Measurements from ENCODE around the gene CNEP1R1. TPM values are rescaled to one million over a fixed set of nuclear protein-coding genes. Genes with fewer than 3 reads are reported as not detected.

Gene CNEP1R1
- total and polyA plus RNA-seq, 2 of the 8 experiments (the other 6 are each of a cell fraction or from before 2014, with no cell fraction given): 10.6 to 13.6 TPM

DNA sequence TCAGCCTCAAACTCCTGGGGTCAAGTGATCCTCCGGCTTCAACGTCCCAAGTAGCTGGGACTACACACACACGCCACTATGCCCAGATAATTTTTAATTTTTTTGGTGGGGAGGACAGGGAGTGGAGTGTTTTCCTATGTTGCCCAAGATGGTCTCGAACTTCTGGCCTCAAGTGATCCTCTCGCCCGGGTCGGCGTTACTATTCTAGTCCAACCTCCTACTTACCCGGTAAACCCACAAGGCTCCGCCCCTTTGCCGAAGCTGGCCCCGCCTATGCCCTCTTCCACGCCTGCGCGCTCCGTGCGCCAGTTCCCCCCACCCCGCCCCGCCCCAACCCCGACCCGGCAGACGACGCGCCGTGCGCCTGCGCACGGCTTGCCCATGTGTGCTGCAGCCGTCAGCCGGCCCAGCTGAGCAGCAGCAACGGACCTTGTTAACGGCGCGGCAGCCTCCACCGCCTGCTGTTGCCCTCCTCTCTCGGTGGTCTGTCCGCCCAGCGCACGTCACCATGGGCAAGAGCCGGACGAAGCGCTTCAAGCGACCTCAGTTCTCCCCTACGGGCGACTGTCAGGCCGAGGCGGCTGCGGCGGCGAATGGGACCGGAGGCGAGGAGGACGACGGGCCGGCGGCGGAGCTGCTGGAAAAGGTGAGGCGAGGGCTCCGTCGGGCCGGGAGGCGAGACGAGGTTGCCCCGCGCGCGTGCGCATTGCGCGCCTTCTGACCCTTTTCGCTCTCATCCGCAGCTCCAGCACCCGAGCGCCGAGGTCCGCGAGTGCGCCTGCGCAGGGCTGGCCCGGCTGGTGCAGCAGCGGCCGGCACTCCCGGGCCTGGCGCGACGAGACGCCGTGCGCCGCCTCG lies 40.8 kb downstream of the CNEP1R1 start, which contains the start of gene HEATR3 (continued):
- TF ChIP-seq SIN3A (conservative IDR thresholded peaks at IDR 0.05 in 1 of 2, IDR thresholded peaks at IDR 0.05 in 1 of 2; ENCODE audit: low read depth in 1 of 2, low read length in 2 of 2) (peak in 1 of 2 experiments; percentile 83; a peak in 2 of 4 replicates), EP300 (IDR thresholded peaks at IDR 0.05; ENCODE audit: borderline replicate concordance in 1 of 2, low read depth in 2 of 2, low read length in 2 of 2) (no peak), BCL11A (IDR thresholded peaks at IDR 0.05; ENCODE audit: low read depth in 2 of 2, low read length in 2 of 2) (no peak), POU5F1 (IDR thresholded peaks at IDR 0.05; ENCODE audit: low read depth, low read length) (no peak), FOSL1 (IDR thresholded peaks at IDR 0.05; ENCODE audit: insufficient read depth, low read depth, low read length) (no peak), NANOG (IDR thresholded peaks at IDR 0.05; ENCODE audit: insufficient read depth, low read depth, low read length, poor library complexity, severe bottlenecking) (no peak), RNF2 (IDR thresholded peaks at IDR 0.05; ENCODE audit: borderline replicate concordance, low read depth, low read length, missing control alignments, poor library complexity, severe bottlenecking) (no peak), SIRT6 (IDR thresholded peaks at IDR 0.05; ENCODE audit: low read length) (no peak), GTF2F1 (IDR thresholded peaks at IDR 0.05; ENCODE audit: borderline replicate concordance, low read depth, low read length) (no peak), CTBP2 (IDR thresholded peaks at IDR 0.05; ENCODE audit: borderline replicate concordance, insufficient read depth, insufficient read length, low read length) (no peak), CBX5 (IDR thresholded peaks at IDR 0.05; ENCODE audit: low read depth, low read length) (no peak), HDAC2 (IDR thresholded peaks at IDR 0.05; ENCODE audit: borderline replicate concordance in 1 of 2, low read depth in 2 of 2, low read length in 2 of 2) (peak in 1 of 2 experiments; percentile 71; a peak in 2 of 4 replicates)
- TF ChIP-seq, protein P1, sequence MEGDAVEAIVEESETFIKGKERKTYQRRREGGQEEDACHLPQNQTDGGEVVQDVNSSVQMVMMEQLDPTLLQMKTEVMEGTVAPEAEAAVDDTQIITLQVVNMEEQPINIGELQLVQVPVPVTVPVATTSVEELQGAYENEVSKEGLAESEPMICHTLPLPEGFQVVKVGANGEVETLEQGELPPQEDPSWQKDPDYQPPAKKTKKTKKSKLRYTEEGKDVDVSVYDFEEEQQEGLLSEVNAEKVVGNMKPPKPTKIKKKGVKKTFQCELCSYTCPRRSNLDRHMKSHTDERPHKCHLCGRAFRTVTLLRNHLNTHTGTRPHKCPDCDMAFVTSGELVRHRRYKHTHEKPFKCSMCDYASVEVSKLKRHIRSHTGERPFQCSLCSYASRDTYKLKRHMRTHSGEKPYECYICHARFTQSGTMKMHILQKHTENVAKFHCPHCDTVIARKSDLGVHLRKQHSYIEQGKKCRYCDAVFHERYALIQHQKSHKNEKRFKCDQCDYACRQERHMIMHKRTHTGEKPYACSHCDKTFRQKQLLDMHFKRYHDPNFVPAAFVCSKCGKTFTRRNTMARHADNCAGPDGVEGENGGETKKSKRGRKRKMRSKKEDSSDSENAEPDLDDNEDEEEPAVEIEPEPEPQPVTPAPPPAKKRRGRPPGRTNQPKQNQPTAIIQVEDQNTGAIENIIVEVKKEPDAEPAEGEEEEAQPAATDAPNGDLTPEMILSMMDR (IDR thresholded peaks at IDR 0.05; ENCODE audit: control extremely low read depth in 1 of 3, insufficient read depth in 1 of 3, low read depth in 1 of 3, low read length in 3 of 3): no peak
- TF ChIP-seq, protein P2, sequence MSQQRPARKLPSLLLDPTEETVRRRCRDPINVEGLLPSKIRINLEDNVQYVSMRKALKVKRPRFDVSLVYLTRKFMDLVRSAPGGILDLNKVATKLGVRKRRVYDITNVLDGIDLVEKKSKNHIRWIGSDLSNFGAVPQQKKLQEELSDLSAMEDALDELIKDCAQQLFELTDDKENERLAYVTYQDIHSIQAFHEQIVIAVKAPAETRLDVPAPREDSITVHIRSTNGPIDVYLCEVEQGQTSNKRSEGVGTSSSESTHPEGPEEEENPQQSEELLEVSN (IDR thresholded peaks at IDR 0.05): peak; percentile 89
- TF ChIP-seq, protein P3, sequence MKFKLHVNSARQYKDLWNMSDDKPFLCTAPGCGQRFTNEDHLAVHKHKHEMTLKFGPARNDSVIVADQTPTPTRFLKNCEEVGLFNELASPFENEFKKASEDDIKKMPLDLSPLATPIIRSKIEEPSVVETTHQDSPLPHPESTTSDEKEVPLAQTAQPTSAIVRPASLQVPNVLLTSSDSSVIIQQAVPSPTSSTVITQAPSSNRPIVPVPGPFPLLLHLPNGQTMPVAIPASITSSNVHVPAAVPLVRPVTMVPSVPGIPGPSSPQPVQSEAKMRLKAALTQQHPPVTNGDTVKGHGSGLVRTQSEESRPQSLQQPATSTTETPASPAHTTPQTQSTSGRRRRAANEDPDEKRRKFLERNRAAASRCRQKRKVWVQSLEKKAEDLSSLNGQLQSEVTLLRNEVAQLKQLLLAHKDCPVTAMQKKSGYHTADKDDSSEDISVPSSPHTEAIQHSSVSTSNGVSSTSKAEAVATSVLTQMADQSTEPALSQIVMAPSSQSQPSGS (IDR thresholded peaks at IDR 0.05; ENCODE audit: low read length): no peak
